ENCODE measurements around the gene BAZ2B.

GRCh38 chr2:159592441-159592840, 23.9 kb downstream of the BAZ2B start:
- no peak for TF ChIP-seq POLR2AphosphoS5 (IDR thresholded peaks at IDR 0.05)
- no peak for TF ChIP-seq CTCF (IDR thresholded peaks at IDR 0.05)

Data from sigmoid colon (tissue), 4 donors.